GM19397 (cell line): Measurements from ENCODE around the gene EP400.
A peak's percentile ranks its signal among the peaks of the same experiment; 100 is the strongest.
"Not testable (repeated sequence)": the region's sequence is repeated elsewhere in the genome, so short reads cannot be mapped to it uniquely, and the experiment has no call there.

Source experiments
- ATAC-seq: cut with Tn5 transposase; IDR thresholded peaks from one replicate; pipeline ENCODE4 v1.9.1; 2021; ENCODE audit warnings: mild to moderate bottlenecking, moderate library complexity; ENCODE audit not compliant: unreplicated experiment

The EP400 gene

GRCh38 chr12:131948166-131948712, 1.5 kb upstream of the EP400 start:
- no peak for ATAC-seq

GRCh38 chr12:131948713-131949430, 870 bp upstream of the EP400 start:
- ATAC-seq, result not testable (repeated sequence)

- peak; percentile 33 for ATAC-seq
Observed at GRCh38 chr12:131950182-131950913, 606 bp downstream of the EP400 start.

- not testable (repeated sequence) for ATAC-seq
Observed at GRCh38 chr12:131953810-131954209, 4.1 kb downstream of the EP400 start.

- not testable (repeated sequence) for ATAC-seq
Observed at GRCh38 chr12:131954460-131954859, 4.7 kb downstream of the EP400 start.

- no peak for ATAC-seq
Observed at GRCh38 chr12:131959116-131959515, 9.4 kb downstream of the EP400 start.

- no peak for ATAC-seq
Observed at GRCh38 chr12:131959641-131960589, 10.2 kb downstream of the EP400 start.

- ATAC-seq, result not testable (repeated sequence)
Observed at GRCh38 chr12:131960590-131961325, 11.0 kb downstream of the EP400 start.

GRCh38 chr12:131961328-131961727, 11.6 kb downstream of the EP400 start:
- ATAC-seq, result not testable (repeated sequence)

- no peak for ATAC-seq
Observed at GRCh38 chr12:131962069-131962468, 12.3 kb downstream of the EP400 start.

- ATAC-seq, result no peak
Observed at GRCh38 chr12:131963381-131963780, 13.6 kb downstream of the EP400 start.

- no peak for ATAC-seq
Observed at GRCh38 chr12:131965073-131965472, 15.3 kb downstream of the EP400 start.

- ATAC-seq, result no peak
Observed at GRCh38 chr12:131971226-131971625, 21.5 kb downstream of the EP400 start.

- ATAC-seq, result no peak
Observed at GRCh38 chr12:131975228-131975627, 25.5 kb downstream of the EP400 start.

GRCh38 chr12:131979606-131980005, 29.9 kb downstream of the EP400 start:
- no peak for ATAC-seq

- ATAC-seq, result no peak
Observed at GRCh38 chr12:131980263-131980662, 30.5 kb downstream of the EP400 start.

- ATAC-seq, result no peak
Observed at GRCh38 chr12:131981388-131981787, 31.6 kb downstream of the EP400 start.

- ATAC-seq, result no peak
Observed at GRCh38 chr12:131982041-131982440, 32.3 kb downstream of the EP400 start.

GRCh38 chr12:131983026-131983425, 33.3 kb downstream of the EP400 start:
- ATAC-seq, result no peak

GRCh38 chr12:131983554-131983953, 33.8 kb downstream of the EP400 start:
- ATAC-seq, result no peak
